ENCODE data around the gene PYGB. TPM values are rescaled to one million over a fixed set of nuclear protein-coding genes. Genes with fewer than 3 reads are reported as not detected.

The PYGB gene
- total RNA-seq, 6 donors from 2014 or later, result 59.4 to 128 (median 98.4) TPM

- no peak for TF ChIP-seq POLR2A (IDR thresholded peaks at IDR 0.05)
- TF ChIP-seq POLR2AphosphoS5 (IDR thresholded peaks at IDR 0.05), result no peak
- no peaks in the 10 kb centered on the region for H3K9me3 ChIP-seq
- H3K36me3 ChIP-seq, result peaks cover 16 to 98% (median 88%) of the 10 kb centered on the region in 4 donors
- 90 to 95% methylated on average over 15 to 19 of the region's 19 CpGs for WGBS, 2 donors
- H3K4me1 ChIP-seq, result no peaks in the 10 kb centered on the region
- H3K4me3 ChIP-seq, result no peak overlapping the region
- H3K27me3 ChIP-seq, result no peaks in the 10 kb centered on the region
- no peak overlapping the region for H3K27ac ChIP-seq
- DNase-seq (no peak), ATAC-seq (ENCODE audit: low FRiP score in 2 of 2) (no peak)
These were observed 30.1 kb downstream of the PYGB start for GRCh38 chr20:25277941-25278521.

- no peaks in the 10 kb centered on the region for H3K4me1 ChIP-seq
- no peak overlapping the region for H3K27ac ChIP-seq
- no peak for DNase-seq
These were observed 30.9 kb downstream of the PYGB start for GRCh38 chr20:25278636-25279361.

GRCh38 chr20:25279403-25279802 lies 31.5 kb downstream of the PYGB start:
- DNase-seq (no peak), ATAC-seq (ENCODE audit: low FRiP score in 2 of 2) (no peak)
- Histone ChIP-seq H3K36me3 (peaks cover 19 to 98% (median 88%) of the 10 kb centered on the region in 4 donors), H3K4me1 (no peaks in the 10 kb centered on the region), H3K4me3 (no peak overlapping the region), H3K27me3 (no peaks in the 10 kb centered on the region), H3K27ac (no peak overlapping the region), H3K9me3 (no peaks in the 10 kb centered on the region)
- 91 to 94% methylated on average over 9 of the region's 9 CpGs for WGBS, 2 donors
- TF ChIP-seq CTCF (IDR thresholded peaks at IDR 0.05) (no peak), EP300 (IDR thresholded peaks at IDR 0.05) (no peak), POLR2AphosphoS5 (IDR thresholded peaks at IDR 0.05) (no peak), POLR2A (IDR thresholded peaks at IDR 0.05) (no peak)

More at GRCh38 chr20:25278636-25279361, 30.9 kb downstream of the PYGB start:
- no peaks in the 10 kb centered on the region for H3K27me3 ChIP-seq
- no peak for ATAC-seq (ENCODE audit: low FRiP score in 2 of 2)
- H3K9me3 ChIP-seq, result no peaks in the 10 kb centered on the region
- TF ChIP-seq CTCF (IDR thresholded peaks at IDR 0.05) (no peak), POLR2A (IDR thresholded peaks at IDR 0.05) (no peak), POLR2AphosphoS5 (IDR thresholded peaks at IDR 0.05) (no peak), EP300 (IDR thresholded peaks at IDR 0.05) (no peak)
- peaks cover 16 to 98% (median 87%) of the 10 kb centered on the region in 4 donors for H3K36me3 ChIP-seq
- no peak overlapping the region for H3K4me3 ChIP-seq
- WGBS, 2 donors, result 90 to 92% methylated on average over 17 to 26 of the region's 26 CpGs

- Histone ChIP-seq H3K4me1 (no peaks in the 10 kb centered on the region), H3K36me3 (peaks cover 19 to 98% (median 87%) of the 10 kb centered on the region in 4 donors), H3K4me3 (no peak overlapping the region), H3K27me3 (no peaks in the 10 kb centered on the region), H3K27ac (no peak overlapping the region), H3K9me3 (no peaks in the 10 kb centered on the region)
- ATAC-seq (ENCODE audit: low FRiP score in 2 of 2) (no peak), DNase-seq (no peak)
- no peak for TF ChIP-seq POLR2AphosphoS5 (IDR thresholded peaks at IDR 0.05)
- no peak for TF ChIP-seq CTCF (IDR thresholded peaks at IDR 0.05)
- TF ChIP-seq EP300 (IDR thresholded peaks at IDR 0.05), result no peak
- no peak for TF ChIP-seq POLR2A (IDR thresholded peaks at IDR 0.05)
- WGBS, 2 donors, result 93 to 96% methylated on average over 4 to 15 of the region's 15 CpGs
These were observed 32.2 kb downstream of the PYGB start for GRCh38 chr20:25280051-25280573.
